ENCODE measurements around the gene AMPD3. TPM values are rescaled to one million over a fixed set of nuclear protein-coding genes. Genes with fewer than 3 reads are reported as not detected.

The AMPD3 gene
- total and polyA plus RNA-seq, 7 donors, result 4.2 to 8.1 (median 5.0) TPM

DNA sequence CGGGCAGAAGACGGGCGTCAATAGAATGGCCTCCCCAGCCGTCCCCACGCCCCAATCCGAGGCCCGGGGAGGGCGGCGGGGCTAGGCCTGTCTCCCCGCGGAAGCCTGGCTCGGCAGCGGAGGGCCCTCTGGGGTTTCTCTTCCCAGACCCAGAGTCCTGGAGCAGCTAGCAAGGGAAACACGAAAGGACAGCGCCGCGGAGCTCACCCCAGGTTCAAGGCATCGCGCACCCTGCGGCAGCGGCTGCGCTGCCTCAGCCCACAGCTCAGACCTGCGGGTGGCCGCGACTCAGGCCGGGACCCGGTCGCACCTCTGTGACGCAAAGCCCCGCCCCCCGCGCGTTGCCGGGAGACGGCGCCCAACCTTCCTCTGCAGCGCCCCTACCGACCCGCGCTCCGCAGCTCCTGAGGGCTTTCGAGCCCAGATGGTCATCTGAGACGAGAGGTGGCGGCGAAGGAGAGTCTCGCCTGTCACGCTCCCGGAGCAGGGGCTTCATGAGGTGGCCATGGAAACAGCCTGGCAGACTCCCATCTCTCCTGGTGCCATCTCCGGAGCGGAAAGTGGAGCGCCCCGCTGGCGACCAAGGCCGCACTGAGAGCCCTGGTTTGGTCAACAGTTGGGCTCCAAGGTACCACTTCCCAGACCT is 86.0 kb downstream of the AMPD3 start, which contains the start of gene RNF141:
TSS of gene RNF141 (minus strand) at position 273 of the 646 bp plus-strand sequence. CDS start 7,029 bp downstream, outside the sequence.
- H3K9me3 ChIP-seq, result no peaks in the 10 kb centered on the region
- H3K4me3 ChIP-seq, result peak within 1 kb of the TSS; percentile 64 to 93 (median 85)
- H3K27ac ChIP-seq, result peak within 1 kb of the TSS; percentile 81 to 91 (median 88)
- DNase-seq, result peak; percentile 97
- H3K36me3 ChIP-seq, result no peaks in the 10 kb centered on the region
- H3K27me3 ChIP-seq, result no peaks in the 10 kb centered on the region
- 0 to 1% methylated on average over 54 of the region's 54 CpGs for WGBS, 2 donors
- peaks cover 0 to 14% (median 5%) of the 10 kb centered on the region in 4 donors for H3K4me1 ChIP-seq
- intact Hi-C loops (cut with DNase I), result loop anchor here (2.0 to 5.0 kb wide), 2 partner anchors 134 to 194 kb away; no protein-coding TSS in a partner anchor
- TF ChIP-seq POLR2AphosphoS5 (IDR thresholded peaks at IDR 0.05) (peak; percentile 94 to 98 (median 96)), POLR2A (IDR thresholded peaks at IDR 0.05) (peak; percentile 85 to 86), EP300 (IDR thresholded peaks at IDR 0.05) (peak in 1 of 4 donors; percentile 15)
- TF ChIP-seq, protein P1, sequence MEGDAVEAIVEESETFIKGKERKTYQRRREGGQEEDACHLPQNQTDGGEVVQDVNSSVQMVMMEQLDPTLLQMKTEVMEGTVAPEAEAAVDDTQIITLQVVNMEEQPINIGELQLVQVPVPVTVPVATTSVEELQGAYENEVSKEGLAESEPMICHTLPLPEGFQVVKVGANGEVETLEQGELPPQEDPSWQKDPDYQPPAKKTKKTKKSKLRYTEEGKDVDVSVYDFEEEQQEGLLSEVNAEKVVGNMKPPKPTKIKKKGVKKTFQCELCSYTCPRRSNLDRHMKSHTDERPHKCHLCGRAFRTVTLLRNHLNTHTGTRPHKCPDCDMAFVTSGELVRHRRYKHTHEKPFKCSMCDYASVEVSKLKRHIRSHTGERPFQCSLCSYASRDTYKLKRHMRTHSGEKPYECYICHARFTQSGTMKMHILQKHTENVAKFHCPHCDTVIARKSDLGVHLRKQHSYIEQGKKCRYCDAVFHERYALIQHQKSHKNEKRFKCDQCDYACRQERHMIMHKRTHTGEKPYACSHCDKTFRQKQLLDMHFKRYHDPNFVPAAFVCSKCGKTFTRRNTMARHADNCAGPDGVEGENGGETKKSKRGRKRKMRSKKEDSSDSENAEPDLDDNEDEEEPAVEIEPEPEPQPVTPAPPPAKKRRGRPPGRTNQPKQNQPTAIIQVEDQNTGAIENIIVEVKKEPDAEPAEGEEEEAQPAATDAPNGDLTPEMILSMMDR (IDR thresholded peaks at IDR 0.05), result peak; percentile 72 to 88 (median 80)

DNA sequence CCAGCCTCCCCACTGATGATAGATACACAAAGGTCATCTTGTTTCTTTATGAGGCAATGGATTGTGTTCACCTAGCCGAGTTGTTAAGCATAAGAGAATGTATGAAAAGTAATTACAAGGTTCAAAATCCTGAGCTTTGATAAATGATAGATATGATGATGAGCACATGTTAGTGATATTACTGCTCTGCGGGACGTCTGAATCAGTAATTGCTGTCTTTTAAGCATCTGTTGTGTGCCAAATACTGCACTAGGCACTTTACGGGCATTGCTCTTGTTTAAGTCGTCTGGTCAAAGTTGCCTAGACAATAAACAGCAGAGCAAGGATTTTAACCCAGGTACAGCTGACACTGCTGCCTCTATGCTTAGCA is 86.5 kb downstream of the AMPD3 start:
- TF ChIP-seq, protein P1 (IDR thresholded peaks at IDR 0.05), result no peak
- TF ChIP-seq POLR2A (IDR thresholded peaks at IDR 0.05) (no peak), EP300 (IDR thresholded peaks at IDR 0.05) (no peak), POLR2AphosphoS5 (IDR thresholded peaks at IDR 0.05) (no peak)
- Histone ChIP-seq H3K27ac (peak overlapping the region; percentile 81 to 91 (median 88)), H3K9me3 (no peaks in the 10 kb centered on the region), H3K4me1 (peaks cover 0 to 14% (median 5%) of the 10 kb centered on the region in 4 donors), H3K36me3 (no peaks in the 10 kb centered on the region), H3K27me3 (no peaks in the 10 kb centered on the region), H3K4me3 (peak overlapping the region; percentile 64 to 93 (median 85))
- 20 to 62% methylated on average over 5 of the region's 5 CpGs for WGBS, 2 donors
- intact Hi-C loops (cut with DNase I), result loop anchor here (2.0 to 5.0 kb wide), 2 partner anchors 134 to 193 kb away; no protein-coding TSS in a partner anchor
- no peak for DNase-seq

DNA sequence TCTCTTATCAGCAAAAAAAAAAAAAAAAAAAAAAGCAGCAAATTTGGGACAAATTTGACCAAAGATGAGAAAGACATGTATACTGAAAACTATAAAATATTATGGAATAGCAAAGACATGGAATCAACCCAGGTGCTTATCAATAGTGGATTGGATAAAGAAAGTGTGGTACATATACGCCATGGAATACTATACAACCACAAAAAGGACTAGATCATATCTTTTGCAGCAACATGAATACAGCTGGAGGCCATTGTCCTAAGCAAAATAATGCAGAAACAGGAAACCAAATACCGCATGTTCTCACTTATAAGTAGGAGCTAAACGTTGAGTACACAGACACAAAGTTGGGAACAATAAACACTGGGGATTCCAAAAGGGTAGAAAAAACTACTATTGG is 87.7 kb downstream of the AMPD3 start:
- intact Hi-C loops (cut with DNase I), result loop anchor here (5.0 kb wide), 1 partner anchor 135 kb away; no protein-coding TSS in a partner anchor
- Histone ChIP-seq H3K27ac (no peak overlapping the region), H3K4me1 (peaks cover 0 to 14% (median 5%) of the 10 kb centered on the region in 4 donors), H3K36me3 (no peaks in the 10 kb centered on the region), H3K27me3 (no peaks in the 10 kb centered on the region), H3K4me3 (no peak overlapping the region), H3K9me3 (no peaks in the 10 kb centered on the region)
- TF ChIP-seq, protein P1 (IDR thresholded peaks at IDR 0.05), result no peak
- no peak for TF ChIP-seq POLR2A (IDR thresholded peaks at IDR 0.05)
- DNase-seq, result no peak
- 92 to 95% methylated on average over 3 of the region's 3 CpGs for WGBS, 2 donors

DNA sequence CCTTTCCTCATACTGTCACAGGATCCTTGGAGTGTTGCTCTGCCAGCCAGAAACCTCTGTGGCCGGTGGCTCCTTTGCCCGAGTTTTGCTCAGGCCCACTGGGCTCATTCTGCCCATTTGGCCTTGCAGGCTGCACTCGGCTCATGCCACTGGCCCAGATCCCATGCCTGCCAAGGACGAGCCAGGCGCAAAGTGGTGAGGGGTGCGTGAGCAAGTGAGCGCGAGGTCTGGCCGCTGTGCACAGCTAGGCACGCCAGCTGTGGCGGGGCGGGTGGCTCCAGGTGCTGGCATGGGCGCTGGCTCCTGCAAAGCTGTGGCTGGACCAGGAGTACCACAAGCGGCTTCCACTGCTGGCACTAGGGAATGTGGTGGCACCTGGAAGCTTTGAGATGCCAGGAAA is 88.7 kb downstream of the AMPD3 start:
- DNase-seq, result no peak
- TF ChIP-seq, protein P1 (IDR thresholded peaks at IDR 0.05), result no peak
- TF ChIP-seq POLR2A (IDR thresholded peaks at IDR 0.05) (no peak), EP300 (IDR thresholded peaks at IDR 0.05) (no peak), POLR2AphosphoS5 (IDR thresholded peaks at IDR 0.05) (no peak)
- Histone ChIP-seq H3K27ac (no peak overlapping the region), H3K36me3 (no peaks in the 10 kb centered on the region), H3K4me1 (peaks cover 0 to 14% (median 5%) of the 10 kb centered on the region in 4 donors), H3K9me3 (no peaks in the 10 kb centered on the region), H3K27me3 (no peaks in the 10 kb centered on the region), H3K4me3 (no peak overlapping the region)
- intact Hi-C loops (cut with DNase I), result loop anchor here (5.0 kb wide), 1 partner anchor 136 kb away; no protein-coding TSS in a partner anchor
- 97% methylated on average over 14 of the region's 14 CpGs for WGBS, 2 donors

Data from sigmoid colon (tissue), 7 donors.